Measurements from ENCODE around the gene PCDHA7.
"Not testable (repeated sequence)": the region's sequence is repeated elsewhere in the genome, so short reads cannot be mapped to it uniquely, and the experiment has no call there.

Gene PCDHA7

GRCh38 chr5:140833993-140834392 lies at the start of gene PCDHA7:
Gene PCDHA7, plus strand, starts transcription at chr5:140834269. Its CDS starts 115 bp downstream, at chr5:140834384.
- DNase-seq: no peak

GRCh38 chr5:140785905-140786686 lies 48.0 kb upstream of the PCDHA7 start, which contains the start of gene PCDHA1:
Gene PCDHA1, plus strand, starts transcription at chr5:140786140.
- no peak for DNase-seq

GRCh38 chr5:140787422-140787821 lies 46.6 kb upstream of the PCDHA7 start:
- DNase-seq: not testable (repeated sequence)

GRCh38 chr5:140787849-140788504 lies 46.1 kb upstream of the PCDHA7 start:
- not testable (repeated sequence) for DNase-seq

GRCh38 chr5:140791089-140791488 lies 43.0 kb upstream of the PCDHA7 start:
- DNase-seq: no peak

- DNase-seq: no peak
Observed at GRCh38 chr5:140794595-140795258, 39.3 kb upstream of the PCDHA7 start, which contains the start of gene PCDHA2. Gene PCDHA2, plus strand, starts transcription at chr5:140794852.

- no peak for DNase-seq
Observed at GRCh38 chr5:140795259-140795641, 38.8 kb upstream of the PCDHA7 start.

- DNase-seq: not testable (repeated sequence)
Observed at GRCh38 chr5:140796072-140796717, 37.9 kb upstream of the PCDHA7 start.

- DNase-seq: no peak
Observed at GRCh38 chr5:140796718-140797095, 37.4 kb upstream of the PCDHA7 start.

- DNase-seq: no peak
Observed at GRCh38 chr5:140800816-140801493, 33.1 kb upstream of the PCDHA7 start, which contains the start of gene PCDHA3. Gene PCDHA3, plus strand, starts transcription at chr5:140801057.

- DNase-seq: no peak
Observed at GRCh38 chr5:140801494-140801841, 32.6 kb upstream of the PCDHA7 start.

- DNase-seq: not testable (repeated sequence)
Observed at GRCh38 chr5:140802381-140802780, 31.7 kb upstream of the PCDHA7 start.

- no peak for DNase-seq
Observed at GRCh38 chr5:140802781-140803271, 31.2 kb upstream of the PCDHA7 start.

- DNase-seq: no peak
Observed at GRCh38 chr5:140806834-140807775, 27.0 kb upstream of the PCDHA7 start, which contains the start of gene PCDHA4. Gene PCDHA4, plus strand, starts transcription at chr5:140807068.

GRCh38 chr5:140808241-140808888 lies 25.7 kb upstream of the PCDHA7 start:
- not testable (repeated sequence) for DNase-seq

- DNase-seq: no peak
Observed at GRCh38 chr5:140808889-140809291, 25.2 kb upstream of the PCDHA7 start.

- DNase-seq: no peak
Observed at GRCh38 chr5:140821375-140822280, 12.4 kb upstream of the PCDHA7 start, which contains the start of gene PCDHA5. Gene PCDHA5, plus strand, starts transcription at chr5:140821613.

- no peak for DNase-seq
Observed at GRCh38 chr5:140822281-140822629, 11.8 kb upstream of the PCDHA7 start.

GRCh38 chr5:140822969-140823368 lies 11.1 kb upstream of the PCDHA7 start:
- DNase-seq: not testable (repeated sequence)

Data from cortex of kidney (tissue), 1 donor.